GM19193 (cell line): Measurements from ENCODE around the gene CCDC70.

Experiments used
- POLR2A ChIP-seq: IDR thresholded peaks from 4 replicates; pipeline ENCODE4 v1.6.1; 2011; ENCODE audit not compliant: insufficient read depth, insufficient read length; ENCODE audit errors: extremely low read depth

Gene CCDC70

DNA sequence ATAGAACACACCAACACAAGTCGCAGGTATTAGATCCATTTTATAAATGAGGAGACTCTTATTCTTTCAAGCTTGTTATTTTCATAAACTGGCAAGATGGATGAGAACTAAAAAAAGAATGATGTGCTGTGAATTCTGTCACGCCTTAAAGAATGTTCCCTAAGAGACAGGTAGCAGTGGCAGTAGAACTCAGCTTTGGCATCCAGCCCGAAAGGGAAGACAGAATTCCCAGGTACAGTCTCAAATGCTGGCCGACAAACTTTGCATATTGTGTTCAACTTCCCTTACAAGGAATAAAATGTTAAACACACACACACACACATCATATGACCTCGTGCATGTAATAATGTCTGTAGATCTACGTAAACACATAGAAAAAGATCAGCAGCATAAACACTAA, 20.0 kb upstream of the CCDC70 start:
- no peak for TF ChIP-seq POLR2A

DNA sequence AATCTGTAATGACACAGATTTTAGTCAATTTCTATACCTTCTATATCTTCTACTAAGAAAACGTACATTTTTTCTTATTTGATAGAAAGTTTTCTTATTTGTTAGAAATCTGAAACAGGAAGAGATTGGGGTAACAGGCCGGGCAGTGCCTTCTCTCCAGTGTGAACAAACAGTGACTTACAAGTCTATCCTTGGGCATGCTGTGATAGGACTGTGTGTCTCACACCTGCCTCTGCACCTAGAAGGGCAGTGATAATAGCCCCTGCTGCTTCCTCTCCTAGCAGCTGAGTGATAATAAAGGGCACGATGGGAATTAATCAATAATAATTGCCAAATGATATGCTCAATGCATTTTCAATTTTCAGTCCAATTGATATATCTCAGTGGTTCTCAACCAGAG, 18.2 kb upstream of the CCDC70 start:
- no peak for TF ChIP-seq POLR2A

DNA sequence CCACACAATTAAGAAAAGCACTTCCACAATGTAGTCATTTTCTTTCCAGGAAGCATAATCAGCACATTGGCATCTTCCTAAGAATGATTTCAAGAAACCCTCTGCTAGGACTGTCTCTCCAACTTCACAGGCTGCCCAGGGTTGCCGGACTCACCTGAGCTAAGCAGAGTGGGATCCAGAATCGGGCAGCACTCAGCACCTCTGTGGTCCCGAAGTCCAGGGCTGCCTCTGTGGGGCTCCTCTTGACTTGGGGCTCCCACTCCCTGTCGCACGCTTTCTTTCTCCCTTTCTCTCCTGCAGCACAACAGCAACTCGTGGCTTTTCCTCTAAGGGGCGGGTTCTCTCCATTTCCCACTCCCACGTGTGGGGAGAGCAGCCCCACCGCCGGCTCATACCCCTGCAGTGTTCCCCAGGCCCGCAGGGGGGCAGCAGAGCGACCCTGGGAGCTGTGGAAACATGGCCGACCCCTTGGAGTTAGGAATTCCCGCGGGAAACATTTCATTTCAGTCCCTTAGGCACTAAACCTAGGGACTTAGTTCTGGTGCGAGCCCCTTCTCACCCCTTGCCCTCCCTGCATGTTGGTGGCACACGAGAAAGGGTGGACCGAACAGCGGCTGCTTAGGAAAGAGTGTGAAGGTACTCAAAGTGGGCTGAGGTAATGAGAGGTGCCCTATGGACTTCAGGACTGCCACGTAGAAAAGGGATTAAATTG, 16.8 kb upstream of the CCDC70 start, which contains the start of gene TMEM272:
Gene TMEM272, minus strand, starts transcription at position 316 of the 712 bp plus-strand sequence. CDS start 6,647 bp downstream, outside the sequence.
- no peak for TF ChIP-seq POLR2A

GRCh38 chr13:51845574-51846318, 16.0 kb upstream of the CCDC70 start:
- no peak for TF ChIP-seq POLR2A

DNA sequence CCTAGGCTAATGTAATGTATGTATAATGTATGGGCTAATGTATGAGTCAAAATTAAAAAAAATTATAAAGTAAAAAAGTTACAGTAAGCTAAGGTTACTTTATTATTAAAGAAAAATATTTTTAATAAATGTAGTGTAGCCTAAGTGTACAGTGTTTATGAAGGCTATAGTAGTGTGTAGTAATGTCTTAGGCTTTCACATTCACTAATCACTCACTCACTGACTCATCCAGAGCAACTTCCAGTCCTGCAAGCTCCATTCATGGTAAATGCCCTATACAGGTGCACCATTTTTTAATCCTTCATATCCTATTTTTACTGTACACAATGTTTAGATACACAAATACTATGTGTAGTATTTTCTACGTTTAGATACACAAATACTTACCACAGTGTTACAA, 15.0 kb upstream of the CCDC70 start:
- TF ChIP-seq POLR2A: no peak

- no peak for TF ChIP-seq POLR2A
Measured at GRCh38 chr13:51848674-51849073, 13.1 kb upstream of the CCDC70 start.

DNA sequence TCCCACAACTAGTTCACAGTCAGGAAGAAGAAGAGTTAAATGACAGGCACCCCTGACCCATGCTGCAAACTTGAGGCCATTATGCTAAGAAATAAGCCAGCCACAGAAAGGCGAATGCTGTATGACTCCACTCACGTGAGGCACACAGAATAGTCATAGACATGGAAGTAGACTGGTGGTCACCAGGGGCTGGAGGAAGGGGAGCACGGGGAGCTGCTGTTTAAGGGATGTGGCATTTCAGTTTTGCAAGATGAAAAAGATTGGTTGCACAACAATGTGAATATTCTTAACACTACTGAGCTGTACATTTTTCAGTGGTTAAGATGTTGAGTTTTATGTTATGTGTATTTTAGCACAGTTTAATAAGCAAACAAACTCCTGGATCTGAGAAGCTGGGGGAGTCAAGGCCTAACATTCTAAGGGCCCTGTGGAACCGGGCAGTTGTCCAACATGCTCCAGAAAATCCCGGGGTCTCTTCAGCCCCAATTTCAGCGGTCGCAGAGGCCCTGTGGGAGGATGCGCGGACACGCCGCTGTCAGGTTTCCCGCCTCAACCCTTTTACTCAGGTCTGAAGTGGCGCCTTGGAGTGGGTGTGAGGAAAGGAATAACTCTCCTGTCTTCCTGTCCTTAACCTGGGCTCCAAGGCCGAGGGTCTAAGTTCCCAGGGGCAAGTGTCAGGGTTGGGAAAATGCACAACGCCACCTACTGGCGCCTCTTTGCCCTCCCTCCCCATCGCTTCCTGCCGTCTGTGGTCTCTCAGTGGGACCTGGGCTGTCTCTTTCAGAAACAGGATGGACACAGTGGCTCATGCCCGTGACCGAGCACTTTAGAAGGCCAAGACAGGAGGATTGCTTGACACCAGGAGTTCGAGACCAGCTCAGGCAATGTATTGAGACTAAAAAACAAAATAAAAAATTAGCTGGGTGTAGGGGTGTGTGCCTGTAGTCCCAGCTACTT, 12.3 kb upstream of the CCDC70 start:
- TF ChIP-seq POLR2A: no peak

GRCh38 chr13:51856027-51856736, 5.6 kb upstream of the CCDC70 start:
- TF ChIP-seq POLR2A: no peak

DNA sequence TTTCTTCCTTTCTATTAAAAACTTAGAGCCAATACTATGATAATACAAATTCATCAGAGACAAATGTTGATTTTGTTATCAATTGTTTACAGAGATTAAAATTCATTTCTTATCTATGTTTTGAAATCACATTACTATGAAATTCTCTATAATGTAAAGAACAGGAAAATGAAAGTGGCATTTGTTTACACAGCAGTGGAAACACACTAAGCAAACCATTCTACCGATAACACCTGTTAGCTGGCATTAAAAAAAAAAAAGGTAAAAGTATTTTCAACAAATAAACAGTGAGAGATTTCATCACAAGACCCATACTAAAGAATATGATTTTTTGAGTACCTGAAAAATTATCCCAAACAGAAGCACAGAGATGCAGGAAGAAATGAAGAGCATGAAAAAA, 4.8 kb upstream of the CCDC70 start:
- TF ChIP-seq POLR2A: no peak

DNA sequence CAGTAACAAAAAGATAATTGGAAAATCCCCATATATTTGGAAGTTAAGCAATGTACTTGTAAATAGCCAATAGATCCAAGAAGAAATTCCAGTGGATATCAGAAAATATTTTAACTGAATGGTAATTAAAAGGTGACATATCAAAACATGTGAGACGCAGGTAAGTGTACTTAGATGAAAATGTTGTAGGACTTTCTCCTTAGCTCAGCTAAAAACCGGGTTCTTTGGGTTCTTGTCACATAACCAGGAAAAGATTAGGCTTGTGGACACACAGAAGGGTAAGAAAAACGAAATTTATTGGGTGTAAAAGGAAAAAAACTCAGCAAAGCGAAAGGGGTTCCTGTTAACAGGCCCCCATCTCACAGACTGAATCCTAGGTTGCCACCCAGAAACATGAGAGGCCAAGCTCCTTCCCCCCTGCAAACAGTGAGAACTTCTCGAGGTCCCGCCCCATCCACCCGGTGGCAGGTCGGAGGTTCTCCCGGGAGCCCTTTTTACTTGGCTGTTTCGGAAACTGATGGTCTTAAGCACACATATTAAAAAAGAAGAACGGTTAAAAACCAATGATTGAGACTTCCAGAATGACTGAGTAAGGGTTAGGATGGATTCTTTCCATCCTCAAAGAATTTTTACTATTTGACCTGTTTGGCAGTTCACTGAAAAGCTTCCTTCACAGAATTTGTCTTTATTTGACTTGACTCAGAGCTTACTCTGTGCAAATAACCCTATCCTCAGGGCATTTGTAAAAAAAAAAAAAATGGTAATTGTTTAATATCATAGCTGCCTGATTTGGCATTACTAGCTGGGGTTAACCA, 3.1 kb upstream of the CCDC70 start:
- TF ChIP-seq POLR2A: no peak

GRCh38 chr13:51862957-51863356, 1.2 kb downstream of the CCDC70 start:
- no peak for TF ChIP-seq POLR2A

DNA sequence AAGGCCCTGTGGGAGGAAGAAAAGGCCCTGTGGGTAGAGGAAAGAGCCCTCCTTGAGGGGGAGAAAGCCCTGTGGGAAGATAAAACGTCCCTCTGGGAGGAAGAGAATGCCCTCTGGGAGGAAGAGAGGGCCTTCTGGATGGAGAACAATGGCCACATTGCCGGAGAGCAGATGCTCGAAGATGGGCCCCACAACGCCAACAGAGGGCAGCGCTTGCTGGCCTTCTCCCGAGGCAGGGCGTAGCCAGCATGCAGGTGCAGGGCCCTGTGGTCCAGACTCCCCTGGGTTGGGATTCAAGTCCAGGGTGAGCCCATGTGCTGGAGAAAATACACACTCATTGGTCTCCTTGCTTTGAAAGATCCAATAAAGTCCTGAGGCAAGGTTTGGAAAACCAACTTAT, 4.1 kb downstream of the CCDC70 start:
- no peak for TF ChIP-seq POLR2A

DNA sequence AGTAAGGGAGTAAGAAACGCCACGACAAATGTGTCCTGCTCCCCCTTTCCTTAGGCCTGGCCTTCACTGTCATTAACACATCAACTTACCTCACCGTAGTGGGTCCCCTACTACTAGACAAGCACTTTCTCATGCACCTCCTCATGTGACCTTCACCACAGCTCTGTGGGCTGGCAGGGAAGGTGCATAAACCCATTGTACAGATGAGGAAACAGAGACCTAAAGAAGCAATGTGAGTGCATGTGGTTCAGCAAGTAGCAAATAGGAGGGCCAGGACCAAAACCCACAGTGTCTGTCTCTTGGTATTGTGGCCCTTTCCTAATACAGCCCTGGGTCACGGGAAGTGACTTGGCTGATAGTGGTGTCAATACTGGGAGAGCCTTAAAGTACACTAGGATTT, 5.3 kb downstream of the CCDC70 start:
- no peak for TF ChIP-seq POLR2A

DNA sequence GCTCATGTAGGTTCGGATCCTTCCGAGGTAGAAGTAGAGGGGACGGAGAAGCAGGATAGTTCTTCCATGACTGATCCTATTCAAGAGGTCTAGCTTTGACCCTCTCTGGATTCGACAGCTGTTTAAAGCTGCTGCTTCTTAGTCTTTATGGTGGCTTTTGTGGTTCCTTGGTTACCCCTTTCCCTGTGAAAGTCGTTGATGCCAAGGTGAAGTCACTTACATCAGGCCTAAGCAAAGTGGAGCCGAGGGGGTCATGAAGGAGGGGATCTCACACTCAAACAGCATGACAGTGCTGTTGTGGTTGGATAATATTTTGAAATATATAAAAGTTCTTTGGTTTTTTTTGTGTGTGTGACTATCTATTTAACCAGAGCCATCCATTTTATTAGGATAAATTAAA, 8.1 kb downstream of the CCDC70 start:
- TF ChIP-seq POLR2A: no peak
